Left renal cortex interstitium (tissue), 4 donors: ENCODE results near the gene PAXX. TPM values are rescaled to one million over a fixed set of nuclear protein-coding genes. Genes with fewer than 3 reads are reported as not detected.

Source experiments
- DNase-seq, 4 donors: peaks; one replicate each; pipeline ENCODE4 v3.0.0-alpha.2; 2013; ENCODE audit warnings: low read depth in 4 of 4, low spot score in 2 of 4, missing footprints in 1 of 4
- polyA plus RNA-seq, 4 donors: library from polyadenylated mRNA; unstranded; fragments of 120-200 nt; gene quantifications; one replicate each; pipeline ENCODE4 v1.2.1, GENCODE V29; 2013; ENCODE audit not compliant: insufficient read length in 4 of 4

The PAXX gene, protein sequence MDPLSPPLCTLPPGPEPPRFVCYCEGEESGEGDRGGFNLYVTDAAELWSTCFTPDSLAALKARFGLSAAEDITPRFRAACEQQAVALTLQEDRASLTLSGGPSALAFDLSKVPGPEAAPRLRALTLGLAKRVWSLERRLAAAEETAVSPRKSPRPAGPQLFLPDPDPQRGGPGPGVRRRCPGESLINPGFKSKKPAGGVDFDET
- 10 to 100 TPM; 22.4 to 53.2 (median 41.4) TPM for polyA plus RNA-seq

DNA sequence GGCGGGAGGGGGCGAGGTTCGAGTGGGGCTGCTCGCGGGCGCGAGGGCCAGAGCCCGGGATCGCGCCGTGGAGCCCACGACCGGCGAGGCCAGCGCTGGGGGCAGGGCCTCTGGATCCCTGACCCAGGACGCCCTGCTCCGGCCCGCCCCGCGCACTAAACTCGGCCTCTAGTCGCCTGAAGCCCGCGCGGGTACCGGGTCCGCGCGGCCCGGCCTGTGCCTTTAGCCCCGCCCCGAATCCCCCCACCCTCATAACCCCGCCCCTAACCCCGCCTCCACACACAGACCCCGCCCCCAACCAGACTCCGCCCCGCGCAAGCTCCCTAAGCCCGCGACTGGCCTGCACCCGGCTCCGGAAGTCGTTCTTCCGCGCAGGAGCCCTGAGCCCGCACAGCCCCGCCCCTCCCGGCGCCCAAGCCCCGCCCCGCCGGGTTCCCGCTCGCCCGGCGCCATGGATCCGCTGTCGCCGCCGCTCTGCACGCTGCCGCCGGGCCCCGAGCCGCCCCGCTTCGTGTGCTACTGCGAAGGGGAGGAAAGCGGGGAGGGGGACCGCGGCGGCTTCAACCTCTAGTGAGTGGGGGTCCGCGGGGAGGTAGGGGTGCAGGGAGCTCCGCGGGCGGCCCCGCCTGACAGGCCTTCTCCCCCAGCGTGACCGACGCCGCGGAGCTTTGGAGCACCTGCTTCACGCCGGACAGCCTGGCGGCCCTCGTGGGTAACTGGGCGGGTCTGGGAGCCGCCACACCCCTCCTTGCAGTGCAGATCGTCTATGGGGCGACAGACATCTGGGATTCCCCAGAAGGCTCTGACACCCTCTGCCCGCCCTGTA lies at the start of gene PAXX:
TSS of gene PAXX (plus strand) at position 430 of the 826 bp plus-strand sequence. CDS start at position 452, 22 bp downstream.
- DNase-seq, result peak in 3 of 4 donors; percentile 55 to 70 (median 70)

DNA sequence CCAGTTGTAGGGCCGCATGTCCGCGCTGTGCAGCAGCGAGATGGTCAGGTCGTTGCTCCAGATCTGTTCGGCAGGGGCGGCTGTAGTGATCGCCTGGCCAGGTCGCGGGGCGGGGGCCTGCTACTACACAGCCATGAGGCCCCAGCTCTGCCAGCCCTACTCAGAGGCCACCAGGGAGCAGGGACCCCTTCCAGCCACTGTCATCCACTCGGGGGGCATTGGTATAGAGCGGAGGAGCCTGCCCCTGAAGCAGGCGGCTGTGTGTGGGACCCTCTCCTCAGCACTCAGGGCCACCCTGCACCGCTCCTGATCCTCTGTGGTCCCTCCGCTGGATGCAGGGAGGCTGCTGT lies 49.4 kb upstream of the PAXX start:
- DNase-seq, result no peak

DNA sequence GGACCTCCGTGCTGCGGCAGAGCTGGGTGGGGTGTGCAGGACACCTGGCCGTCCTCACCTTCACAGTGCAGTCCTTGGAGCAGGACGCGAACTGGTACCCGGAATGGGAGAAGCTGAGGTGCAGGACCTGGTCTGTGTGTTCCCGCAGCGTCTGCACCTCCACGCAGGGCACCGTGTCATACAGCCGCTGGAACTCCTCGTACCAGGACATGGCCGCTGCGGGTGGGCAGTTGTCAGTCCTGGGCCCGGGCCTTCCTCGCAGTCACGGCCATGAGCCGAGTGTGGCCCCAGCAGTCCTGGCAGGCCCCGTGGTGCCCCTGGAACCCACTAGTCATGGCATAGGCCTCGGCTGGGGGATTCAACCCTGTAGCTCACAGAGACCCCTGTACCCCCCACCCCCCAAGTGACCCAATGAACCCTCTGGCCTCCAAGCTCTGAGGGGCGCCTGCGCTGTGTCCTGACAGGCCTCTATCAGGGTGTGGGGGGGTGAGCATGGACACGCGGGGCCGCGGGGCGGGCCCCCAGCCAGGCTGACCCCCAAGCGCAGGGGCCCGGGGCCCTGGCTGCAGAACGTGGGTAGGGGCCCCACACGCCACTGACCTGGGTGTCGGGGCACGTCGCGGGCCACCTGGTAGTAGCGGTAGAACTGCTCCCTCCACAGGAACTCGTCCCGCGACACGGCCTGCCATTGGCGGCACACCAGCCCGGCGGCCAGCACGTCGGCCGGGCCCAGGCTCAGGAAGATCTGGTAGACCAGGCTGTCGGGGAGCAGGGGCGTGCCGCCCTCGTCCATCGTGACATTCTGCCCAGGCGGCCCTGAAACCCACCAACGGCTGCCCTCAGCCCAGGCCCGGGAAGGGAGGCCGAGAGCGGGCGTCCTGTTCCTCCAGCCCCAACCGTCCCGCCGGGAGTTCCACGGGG lies 48.7 kb upstream of the PAXX start:
- DNase-seq, result no peak

DNA sequence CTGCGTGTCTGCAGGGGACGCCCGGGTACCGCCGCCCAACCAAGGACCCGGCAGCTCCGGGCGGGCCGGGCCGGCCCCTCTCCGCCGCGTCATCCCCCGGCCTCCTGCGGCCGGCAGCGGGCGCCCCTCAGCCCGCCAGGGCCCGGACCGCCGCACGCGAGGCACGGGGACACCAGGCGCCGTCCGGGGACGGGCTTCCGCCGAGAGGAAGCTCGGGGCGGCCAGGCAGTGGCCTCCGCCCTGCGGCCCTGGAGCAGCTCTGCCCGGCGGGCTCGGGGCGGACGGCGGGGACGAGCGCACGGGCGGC lies 48.1 kb upstream of the PAXX start:
- no peak for DNase-seq

DNA sequence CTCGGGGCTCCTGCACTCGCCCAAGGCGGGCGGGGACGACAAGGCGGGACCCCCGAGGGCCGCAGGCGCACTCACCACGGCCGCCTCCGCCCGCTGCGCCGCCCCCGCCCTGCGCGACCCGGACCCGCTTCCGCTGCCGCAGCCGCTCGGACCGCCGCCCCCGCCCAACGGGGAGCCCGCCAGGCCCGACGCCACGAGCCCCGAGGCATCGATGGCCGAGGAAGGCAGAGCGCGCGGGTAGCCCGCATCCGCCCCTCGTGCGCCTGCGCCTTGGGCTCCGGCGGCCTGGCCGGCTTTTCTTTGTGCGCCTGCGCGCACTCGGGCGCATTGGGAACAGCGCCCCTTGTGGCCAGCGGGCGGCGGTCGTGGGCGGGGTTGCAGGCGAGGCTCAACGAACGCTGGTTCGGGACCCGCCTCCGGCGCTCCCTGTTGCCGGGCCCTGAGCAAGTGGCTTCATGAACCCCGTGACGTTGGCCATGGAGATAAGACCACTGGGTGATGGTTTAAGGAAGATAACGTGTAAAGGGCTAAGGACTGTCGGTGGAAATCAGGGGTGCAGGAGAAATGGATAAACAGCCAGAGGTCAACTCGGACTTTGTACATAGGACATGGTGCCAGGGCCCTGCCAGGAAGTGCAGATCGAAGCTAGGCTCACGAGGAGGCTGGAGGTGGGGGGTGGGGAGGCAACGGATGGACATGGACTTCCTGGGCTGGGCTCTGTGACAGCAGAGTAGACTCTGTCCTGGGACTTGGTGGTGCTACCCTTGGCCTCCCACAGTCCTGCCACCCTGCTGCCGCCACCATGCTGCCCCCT lies 47.5 kb upstream of the PAXX start, which contains the start of the genes C8G and FBXW5:
TSS of gene C8G (plus strand) at position 725 of the 814 bp plus-strand sequence. CDS start at position 803, 78 bp downstream.
TSS of gene FBXW5 (minus strand) at position 220 of the 814 bp plus-strand sequence. CDS start 655 bp downstream, outside the sequence.
- peak; percentile 72 to 92 (median 86) for DNase-seq

DNA sequence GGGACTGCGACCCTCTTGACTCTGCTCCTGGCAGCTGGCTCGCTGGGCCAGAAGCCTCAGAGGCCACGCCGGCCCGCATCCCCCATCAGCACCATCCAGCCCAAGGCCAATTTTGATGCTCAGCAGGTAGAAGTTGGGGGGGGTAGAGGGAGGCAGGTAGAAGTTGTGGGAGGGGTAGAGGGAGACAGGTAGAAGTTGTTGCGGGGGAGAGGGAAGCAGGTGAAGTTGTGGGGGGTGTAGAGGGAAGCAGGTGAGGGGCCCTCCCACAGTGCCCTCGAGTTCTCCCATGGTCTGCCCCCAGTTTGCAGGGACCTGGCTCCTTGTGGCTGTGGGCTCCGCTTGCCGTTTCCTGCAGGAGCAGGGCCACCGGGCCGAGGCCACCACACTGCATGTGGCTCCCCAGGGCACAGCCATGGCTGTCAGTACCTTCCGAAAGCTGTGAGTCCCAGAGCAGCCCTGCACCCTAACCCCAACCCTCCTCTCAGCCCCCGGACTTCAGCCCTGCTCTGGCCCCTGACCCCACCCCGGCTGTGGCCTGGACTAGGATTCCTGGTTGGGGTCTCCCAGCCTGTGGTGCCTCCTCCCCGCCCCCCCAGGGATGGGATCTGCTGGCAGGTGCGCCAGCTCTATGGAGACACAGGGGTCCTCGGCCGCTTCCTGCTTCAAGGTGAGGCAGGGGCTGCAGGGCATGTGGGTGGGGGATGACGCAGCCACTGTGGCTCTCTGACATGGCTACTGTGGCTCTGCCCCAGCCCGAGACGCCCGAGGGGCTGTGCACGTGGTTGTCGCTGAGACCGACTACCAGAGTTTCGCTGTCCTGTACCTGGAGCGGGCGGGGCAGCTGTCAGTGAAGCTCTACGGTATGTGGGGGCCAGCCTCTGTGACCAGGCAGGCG lies 46.6 kb upstream of the PAXX start:
- no peak for DNase-seq

DNA sequence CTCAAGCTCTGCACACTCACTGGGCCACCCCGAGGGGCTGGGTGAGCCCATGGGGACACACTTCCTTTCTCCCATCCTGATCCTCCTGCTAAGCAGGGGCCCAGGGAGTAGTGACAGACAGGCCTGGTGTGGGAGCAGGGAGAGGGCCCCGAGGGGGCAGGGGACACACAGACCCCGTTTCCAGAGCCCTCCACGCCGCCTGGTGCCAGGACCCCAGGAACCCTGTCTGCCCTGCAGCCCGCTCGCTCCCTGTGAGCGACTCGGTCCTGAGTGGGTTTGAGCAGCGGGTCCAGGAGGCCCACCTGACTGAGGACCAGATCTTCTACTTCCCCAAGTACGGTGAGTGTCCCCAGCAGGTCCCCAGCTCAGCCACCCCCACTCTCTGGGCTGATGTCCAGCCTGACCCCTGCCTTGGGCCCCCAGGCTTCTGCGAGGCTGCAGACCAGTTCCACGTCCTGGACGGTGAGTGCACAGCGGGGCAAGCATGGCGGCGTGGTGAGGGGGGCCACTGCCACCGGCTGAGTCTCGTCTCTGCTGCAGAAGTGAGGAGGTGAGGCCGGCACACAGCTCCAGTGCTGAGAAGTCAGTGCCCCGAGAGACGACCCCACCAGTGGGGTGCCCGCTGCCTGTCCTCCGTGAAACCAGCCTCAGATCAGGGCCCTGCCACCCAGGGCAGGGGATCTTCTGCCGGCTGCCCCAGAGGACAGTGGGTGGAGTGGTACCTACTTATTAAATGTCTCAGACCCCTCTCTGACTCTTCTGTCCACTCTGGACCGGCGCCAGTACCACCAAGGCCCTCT lies 45.8 kb upstream of the PAXX start:
- no peak for DNase-seq

DNA sequence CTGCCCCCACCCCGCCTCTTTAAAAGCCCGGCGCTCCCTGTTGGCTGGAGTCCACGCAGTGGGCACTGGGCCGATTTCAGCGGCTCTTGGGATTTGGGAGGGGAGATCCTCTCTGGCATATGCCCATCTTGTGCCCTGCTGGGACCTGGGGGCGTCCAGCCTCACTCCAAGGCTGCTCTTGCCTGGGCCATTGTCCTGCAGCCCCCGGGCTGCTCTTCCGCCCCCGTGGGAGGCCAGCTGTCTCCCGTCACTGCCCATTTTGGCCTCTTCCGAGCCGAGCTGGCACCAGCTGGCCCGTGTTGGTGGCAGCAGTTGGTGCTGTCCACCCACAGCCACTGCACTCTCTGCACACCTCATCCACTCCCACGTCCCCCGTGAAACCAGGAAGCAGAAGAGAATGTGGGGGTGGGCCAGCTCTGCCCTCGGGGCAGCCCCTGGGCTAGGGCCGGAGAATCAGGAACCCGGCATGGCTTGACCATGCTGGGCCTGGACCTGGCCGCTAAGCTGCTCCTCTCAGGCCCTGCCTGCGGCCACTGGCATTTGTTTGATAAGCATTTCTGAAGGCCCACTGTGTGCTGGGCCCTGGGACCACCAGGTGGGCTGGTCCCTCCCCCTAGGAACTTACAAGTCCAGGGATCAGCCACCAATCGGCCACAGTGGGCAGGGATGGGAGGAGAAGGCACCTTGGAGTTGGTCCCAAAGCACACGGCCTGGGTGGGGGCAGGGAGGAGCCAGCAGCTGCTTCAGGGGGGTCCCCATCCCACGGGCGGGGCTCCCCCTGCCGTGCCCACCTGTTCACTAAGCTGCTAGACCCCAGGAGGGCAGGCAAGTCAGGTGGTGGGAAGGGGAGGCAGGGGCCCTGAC lies 45.0 kb upstream of the PAXX start:
- no peak for DNase-seq

DNA sequence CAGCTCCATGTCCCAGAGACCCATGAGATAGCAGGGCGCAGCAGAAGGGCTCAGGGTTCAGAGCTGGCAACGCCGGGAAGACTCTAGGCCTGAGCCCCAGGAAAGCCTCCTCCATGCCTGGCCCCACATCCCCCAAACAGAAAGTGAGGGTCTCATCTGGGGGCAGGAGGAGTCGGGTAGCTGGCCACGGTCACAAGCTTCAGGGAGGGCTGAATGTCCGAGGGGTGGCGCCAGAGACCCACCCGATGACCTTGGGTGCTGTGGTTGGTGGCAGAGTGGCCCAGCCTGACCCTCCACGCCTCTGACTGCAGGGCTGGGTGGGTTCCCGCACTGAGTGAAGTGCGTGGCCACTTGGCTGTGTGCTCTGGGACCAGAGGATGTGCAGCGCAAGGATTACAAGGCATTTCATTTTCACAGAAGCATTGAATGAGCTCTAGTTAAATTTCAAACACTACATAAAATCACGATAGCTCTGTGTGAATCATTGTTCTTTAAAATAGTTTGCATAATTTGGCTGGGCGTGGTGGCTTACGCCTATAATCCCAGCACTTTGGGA lies 44.2 kb upstream of the PAXX start:
- no peak for DNase-seq

DNA sequence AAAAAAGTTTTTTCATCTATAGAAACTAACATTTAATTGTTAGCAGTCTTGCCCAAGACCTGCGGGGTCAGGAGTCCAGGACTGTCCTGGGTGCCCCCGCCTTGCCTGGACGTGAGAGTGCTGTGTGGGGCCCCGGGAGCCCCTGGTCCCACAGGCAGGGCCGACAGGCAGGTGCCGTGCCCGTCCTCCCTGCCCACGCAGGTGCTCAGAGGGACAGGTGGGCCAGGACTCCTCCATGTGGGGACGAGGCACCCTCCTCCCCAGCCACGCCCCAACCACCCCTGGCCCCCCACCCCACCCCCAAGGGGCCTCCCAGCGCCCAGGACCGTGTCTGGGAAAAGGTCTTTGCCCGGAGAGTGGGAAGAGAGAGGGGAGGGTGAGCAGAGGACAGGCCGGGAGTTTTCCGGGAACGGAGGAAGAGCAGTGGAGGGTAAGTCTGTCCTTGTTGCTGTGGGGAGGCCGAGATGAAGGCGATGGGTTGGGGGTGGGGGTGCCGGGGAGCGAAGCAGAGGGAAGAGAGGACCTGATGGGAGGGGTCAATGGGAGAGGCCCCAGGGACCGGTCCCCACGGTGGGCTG lies 42.9 kb upstream of the PAXX start:
- no peak for DNase-seq

DNA sequence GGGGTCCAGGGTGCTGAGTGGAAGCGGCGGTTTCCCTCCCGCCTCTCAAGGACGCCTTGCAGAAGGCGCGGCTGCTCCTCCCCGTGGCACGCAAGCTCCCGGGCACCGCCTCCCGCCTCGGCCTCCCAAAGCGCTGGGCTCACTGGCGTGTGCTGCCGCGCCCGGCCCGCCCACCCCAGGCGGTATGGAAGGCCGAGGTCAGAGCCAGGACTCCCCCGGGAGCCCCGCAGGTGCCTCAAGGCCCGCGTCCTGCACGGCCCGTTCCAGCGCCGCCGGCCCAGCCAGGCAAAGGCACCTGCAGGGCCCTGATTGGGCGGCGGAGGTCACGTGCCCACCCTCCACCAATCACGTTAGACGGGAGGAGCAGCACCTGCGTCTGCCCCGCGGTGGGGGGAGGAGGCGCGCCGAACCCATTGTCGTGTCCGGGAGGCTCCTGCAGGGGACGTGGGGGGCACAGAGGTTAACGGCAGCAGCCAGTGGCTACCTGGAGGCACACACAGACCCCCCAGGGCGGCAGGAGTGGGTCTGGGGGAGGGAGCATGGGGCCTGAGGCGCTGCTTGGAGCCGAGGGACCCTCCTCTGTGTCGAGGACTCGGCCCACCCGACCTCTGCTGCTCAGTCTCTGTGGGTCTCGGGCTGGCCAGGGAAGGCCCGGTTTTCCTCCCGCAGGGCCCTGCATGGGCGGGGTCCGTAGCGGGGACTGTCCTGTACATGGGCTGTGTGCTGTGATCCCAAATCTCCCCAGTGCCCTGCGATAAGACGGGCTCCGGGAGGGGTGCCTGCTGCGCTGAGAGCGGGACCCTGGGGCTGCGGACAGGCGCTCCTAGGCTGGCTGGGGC lies 42.2 kb upstream of the PAXX start:
- peak; percentile 63 to 87 (median 80) for DNase-seq

DNA sequence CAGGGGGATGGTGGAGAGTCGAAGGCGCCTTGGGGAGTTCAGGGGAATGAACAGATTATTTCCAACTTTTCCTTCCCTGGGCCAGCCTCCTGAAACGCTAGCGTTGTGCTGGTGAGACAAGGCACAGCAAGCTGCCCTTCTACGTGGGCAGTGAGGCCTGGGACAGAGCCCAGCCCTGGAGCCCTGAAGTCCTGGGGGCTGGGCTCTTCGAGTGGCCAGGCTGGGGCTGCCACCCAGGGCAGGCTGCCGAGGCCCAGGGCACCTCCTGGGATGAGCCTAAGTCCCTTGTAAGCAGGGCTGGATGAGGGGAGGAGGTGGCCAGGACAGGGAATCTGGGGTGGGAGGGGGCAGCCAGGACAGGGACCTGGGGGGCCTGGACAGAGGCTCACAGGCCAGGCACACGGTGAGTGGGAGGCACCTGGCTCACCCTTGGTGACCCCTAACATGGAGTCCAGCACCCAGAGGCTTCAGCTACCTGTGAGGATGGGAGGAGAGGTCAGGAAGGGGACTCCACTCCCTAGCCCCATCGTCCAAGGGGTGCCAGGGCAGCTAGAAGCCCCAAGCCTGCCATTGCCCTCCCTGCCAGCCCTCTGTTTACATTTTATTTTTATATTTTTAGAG lies 41.5 kb upstream of the PAXX start:
- no peak for DNase-seq

DNA sequence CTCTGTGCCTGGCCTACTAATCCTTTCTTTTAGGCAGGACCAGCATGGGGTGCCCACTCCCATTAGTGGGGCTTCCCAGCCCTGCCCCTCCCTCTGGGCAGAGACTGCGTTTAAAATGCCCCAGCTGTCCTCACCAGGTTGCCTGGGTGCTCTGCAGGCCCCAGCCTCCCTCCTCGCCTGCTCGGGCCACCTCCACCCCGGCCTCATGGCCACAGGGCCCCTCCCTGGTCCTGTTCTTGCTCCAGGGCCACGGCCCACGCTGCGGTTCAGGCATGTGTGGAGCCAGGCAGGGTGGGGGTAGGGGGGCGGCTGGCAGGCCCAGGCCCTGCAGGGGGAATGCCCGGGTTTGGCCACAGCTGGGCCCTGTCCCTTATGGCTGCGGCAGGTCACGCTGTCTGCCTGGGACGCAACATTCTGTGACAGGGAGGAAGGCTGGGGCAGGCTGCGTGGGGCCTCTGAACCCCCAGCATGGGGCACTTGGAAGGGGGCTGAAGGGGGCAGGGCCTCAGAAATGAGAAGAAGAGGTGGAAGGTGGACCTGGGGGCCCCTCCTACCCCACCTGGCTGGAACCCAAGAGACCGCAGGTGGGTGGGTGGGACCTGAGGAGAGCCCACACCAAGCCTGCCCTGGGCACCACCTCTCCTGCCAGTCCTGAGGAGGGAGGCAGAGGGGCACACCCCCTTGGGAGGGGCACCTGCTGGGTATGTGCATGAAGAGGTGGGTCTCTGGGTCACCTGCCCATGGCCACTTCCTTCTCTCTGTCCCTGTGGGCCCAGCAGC lies 40.5 kb upstream of the PAXX start, which contains the start of gene LCN12:
TSS of gene LCN12 (plus strand) at position 733 of the 780 bp plus-strand sequence. CDS start 55 bp downstream, outside the sequence.
- no peak for DNase-seq

DNA sequence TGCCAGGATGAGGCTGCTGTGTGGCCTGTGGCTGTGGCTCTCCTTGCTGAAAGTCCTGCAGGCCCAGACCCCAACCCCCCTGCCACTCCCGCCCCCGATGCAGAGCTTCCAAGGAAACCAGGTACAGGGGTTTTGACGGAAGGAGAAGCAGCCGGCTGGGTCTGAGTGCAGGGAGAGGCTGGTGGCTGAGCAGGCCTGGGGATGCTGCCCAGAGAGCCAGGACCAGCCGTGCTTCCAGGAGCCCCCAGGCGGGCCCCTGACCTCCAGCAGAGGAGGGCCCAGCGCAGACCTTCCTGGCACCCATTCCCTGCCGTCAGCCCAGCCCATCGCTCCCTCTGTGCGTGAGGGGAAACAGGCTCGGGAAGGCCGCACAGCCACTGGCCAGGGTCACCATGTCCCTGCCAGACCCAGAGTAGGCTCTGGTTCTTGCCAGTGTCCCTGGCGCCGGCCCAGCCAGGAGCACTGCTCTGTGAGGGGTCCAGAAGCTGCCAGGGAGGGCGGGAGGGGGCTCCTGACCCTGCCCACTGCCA lies 39.8 kb upstream of the PAXX start:
- no peak for DNase-seq
